Astrocyte of the cerebellum (primary cell): ENCODE data around the gene AMPH.
A peak's percentile ranks its signal among the peaks of the same experiment; 100 is the strongest.

Source experiments
- DNase-seq: peaks from one replicate; pipeline ENCODE4 v3.0.0-alpha.2; 2011; ENCODE audit warnings: low read depth
- H3K4me3 ChIP-seq: 2 replicates; pipeline ENCODE4 v1.5.1; 2011; ENCODE audit warnings: mild to moderate bottlenecking, low read depth, low read length, moderate library complexity
- in situ Hi-C: cut with HindIII; loops from 2 replicates; pipeline ENCODE4 v1.10.0; 2017; ENCODE audit warnings: low sequenced_read_pairs
- TF ChIP-seq, protein P1 (sequence below): IDR thresholded peaks from 2 replicates; pipeline ENCODE4 v1.5.1; 2012; ENCODE audit warnings: low read length, low read depth, moderate library complexity, mild to moderate bottlenecking; ENCODE audit errors: missing control alignments

The AMPH gene

DNA sequence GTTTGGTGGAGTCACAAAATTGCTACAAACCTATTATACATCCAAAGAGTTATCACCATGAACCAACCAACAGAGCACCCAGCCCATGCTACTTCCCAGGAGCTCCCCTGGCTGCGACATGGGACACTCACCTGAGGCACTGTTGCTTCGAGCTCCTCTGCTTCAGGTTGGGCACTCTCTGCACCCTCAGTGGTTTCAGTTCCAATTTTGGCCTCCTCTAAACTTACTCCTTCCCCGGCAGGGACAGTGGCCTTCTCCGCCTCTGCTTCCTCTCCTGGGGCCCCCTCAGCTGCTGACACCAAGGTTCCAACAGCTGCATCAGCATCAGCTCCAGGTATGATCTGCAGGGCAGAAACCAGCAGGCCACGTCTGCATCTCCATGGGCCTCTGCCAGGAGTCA, 237.3 kb downstream of the AMPH start:
- TF ChIP-seq, protein P1, sequence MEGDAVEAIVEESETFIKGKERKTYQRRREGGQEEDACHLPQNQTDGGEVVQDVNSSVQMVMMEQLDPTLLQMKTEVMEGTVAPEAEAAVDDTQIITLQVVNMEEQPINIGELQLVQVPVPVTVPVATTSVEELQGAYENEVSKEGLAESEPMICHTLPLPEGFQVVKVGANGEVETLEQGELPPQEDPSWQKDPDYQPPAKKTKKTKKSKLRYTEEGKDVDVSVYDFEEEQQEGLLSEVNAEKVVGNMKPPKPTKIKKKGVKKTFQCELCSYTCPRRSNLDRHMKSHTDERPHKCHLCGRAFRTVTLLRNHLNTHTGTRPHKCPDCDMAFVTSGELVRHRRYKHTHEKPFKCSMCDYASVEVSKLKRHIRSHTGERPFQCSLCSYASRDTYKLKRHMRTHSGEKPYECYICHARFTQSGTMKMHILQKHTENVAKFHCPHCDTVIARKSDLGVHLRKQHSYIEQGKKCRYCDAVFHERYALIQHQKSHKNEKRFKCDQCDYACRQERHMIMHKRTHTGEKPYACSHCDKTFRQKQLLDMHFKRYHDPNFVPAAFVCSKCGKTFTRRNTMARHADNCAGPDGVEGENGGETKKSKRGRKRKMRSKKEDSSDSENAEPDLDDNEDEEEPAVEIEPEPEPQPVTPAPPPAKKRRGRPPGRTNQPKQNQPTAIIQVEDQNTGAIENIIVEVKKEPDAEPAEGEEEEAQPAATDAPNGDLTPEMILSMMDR = no peak
- DNase-seq = no peak
- in situ Hi-C loops = no loop called here
- H3K4me3 ChIP-seq = no peak overlapping the region

DNA sequence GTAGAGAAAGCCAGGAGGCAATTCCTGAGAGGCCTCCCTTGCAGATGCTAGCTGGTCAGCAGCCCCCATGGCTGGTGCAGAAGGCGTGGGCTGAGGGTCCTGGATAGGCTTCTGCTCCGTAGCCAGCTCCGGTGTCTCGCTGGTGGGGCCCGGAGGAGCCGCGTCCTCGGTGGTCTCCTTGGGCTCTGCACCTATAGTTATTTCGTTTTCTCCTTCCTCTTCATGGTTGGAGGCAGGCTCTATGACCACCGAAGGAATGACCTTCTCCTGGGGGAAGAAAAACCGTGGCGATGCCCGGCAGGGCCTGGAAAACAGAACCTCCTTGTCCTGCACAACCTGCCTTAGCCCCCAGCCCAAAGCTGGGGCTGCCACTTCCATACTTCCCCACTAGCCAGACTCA, 239.4 kb downstream of the AMPH start:
- TF ChIP-seq, protein P1 = no peak
- in situ Hi-C loops = no loop called here
- no peak overlapping the region for H3K4me3 ChIP-seq
- DNase-seq = no peak

- in situ Hi-C loops = no loop called here
- DNase-seq = no peak
- TF ChIP-seq, protein P1 = no peak
- H3K4me3 ChIP-seq = no peak overlapping the region
These were observed 245.5 kb downstream of the AMPH start for GRCh38 chr7:38385682-38386081.

DNA sequence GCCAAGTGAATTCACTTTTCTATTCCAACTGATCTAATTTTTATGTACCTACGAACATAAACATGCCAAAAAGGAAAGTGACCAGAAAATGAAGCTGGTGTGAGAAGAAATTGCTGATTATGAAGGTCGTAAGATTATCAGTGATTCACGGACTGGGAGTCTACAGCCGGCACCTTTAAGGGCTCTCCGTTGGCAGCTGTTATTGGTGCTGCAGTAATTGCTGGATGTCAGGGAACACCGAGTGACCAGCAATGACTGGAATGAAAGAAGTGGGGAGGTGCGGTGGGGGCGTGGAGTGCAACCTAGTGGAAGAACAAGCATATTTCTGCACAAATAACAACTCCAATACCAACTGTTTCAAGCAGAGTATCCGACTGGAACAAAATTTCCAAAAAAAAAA, 247.9 kb downstream of the AMPH start:
- TF ChIP-seq, protein P1 = no peak
- in situ Hi-C loops = no loop called here
- no peak overlapping the region for H3K4me3 ChIP-seq
- no peak for DNase-seq

GRCh38 chr7:38382684-38383083, 248.5 kb downstream of the AMPH start:
- TF ChIP-seq, protein P1 = no peak
- in situ Hi-C loops = no loop called here
- peak; percentile 23 for DNase-seq
- no peak overlapping the region for H3K4me3 ChIP-seq

DNA sequence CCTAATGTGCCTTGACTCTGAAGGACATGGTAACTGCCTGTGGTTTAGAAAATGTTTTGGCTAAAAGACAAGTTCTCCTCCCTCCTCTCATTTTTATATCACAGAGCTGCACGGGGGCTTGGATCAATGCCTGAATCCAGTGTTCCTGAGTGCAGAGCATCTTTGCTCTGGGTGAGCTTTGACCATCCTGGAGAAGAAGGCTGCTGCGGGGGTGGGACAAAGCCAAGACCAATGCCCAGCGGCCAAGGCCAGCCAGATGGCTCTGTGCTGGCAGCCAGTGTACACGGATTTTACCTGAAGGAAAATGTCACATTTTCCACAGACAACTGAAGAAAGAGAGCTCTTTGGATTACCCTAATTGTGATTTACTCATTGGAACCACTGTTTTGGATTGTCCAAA, 255.7 kb downstream of the AMPH start:
- DNase-seq = no peak
- in situ Hi-C loops = loop anchor here (10.0 kb wide), 1 partner anchor 471 kb away; no protein-coding TSS in a partner anchor
- TF ChIP-seq, protein P1 = no peak
- no peak overlapping the region for H3K4me3 ChIP-seq

DNA sequence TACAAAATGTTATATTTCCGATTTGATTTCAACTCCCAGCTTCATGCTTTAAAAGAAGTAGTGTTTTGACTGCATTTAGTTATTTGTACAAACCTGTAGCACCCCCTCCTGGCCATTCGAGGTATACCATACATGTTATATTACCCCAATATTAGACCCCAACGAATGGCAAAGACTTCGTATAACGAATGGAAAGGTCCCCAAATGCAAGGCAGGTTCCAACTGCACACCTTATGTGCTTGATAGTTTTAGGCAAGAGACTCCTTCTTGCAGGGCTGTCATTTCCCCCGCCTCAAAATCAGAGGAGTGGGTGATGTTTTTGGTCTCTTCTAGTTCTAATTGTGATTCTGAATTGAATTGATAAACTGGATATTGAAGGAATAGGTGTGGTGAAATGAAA, 256.7 kb downstream of the AMPH start:
- in situ Hi-C loops = loop anchor here (10.0 kb wide), 1 partner anchor 470 kb away; no protein-coding TSS in a partner anchor
- peak; percentile 24 for DNase-seq

More for the DNA sequence above, 256.7 kb downstream of the AMPH start:
- TF ChIP-seq, protein P1 = peak; percentile 56
- H3K4me3 ChIP-seq = no peak overlapping the region
